HG02970 (cell line): ENCODE data around the gene MR1.

Experiments
- ATAC-seq: cut with Tn5 transposase; IDR thresholded peaks from one replicate; pipeline ENCODE4 v1.9.1; 2021; ENCODE audit warnings: mild to moderate bottlenecking, moderate library complexity, moderate number of reproducible peaks; ENCODE audit not compliant: unreplicated experiment, low FRiP score

MR1 gene

GRCh38 chr1:181061891-181062835, 28.4 kb downstream of the MR1 start:
- ATAC-seq, result peak; percentile 61

GRCh38 chr1:181062836-181063428, 29.1 kb downstream of the MR1 start:
- peak; percentile 44 for ATAC-seq

- ATAC-seq, result no peak
These were observed 30.3 kb downstream of the MR1 start for GRCh38 chr1:181064011-181064623.

- no peak for ATAC-seq
These were observed 30.9 kb downstream of the MR1 start for GRCh38 chr1:181064702-181065101.

GRCh38 chr1:181073638-181074037, 39.9 kb downstream of the MR1 start:
- no peak for ATAC-seq

- ATAC-seq, result no peak
These were observed 42.1 kb downstream of the MR1 start for GRCh38 chr1:181075766-181076350.

GRCh38 chr1:181076852-181077251, 43.1 kb downstream of the MR1 start:
- ATAC-seq, result no peak

- ATAC-seq, result no peak
These were observed 43.9 kb downstream of the MR1 start for GRCh38 chr1:181077576-181078242.

GRCh38 chr1:181079382-181079781, 45.6 kb downstream of the MR1 start:
- ATAC-seq, result no peak

- no peak for ATAC-seq
These were observed 46.1 kb downstream of the MR1 start for GRCh38 chr1:181079920-181080319.

- no peak for ATAC-seq
These were observed 46.8 kb downstream of the MR1 start for GRCh38 chr1:181080556-181080955.

- no peak for ATAC-seq
These were observed 47.6 kb downstream of the MR1 start for GRCh38 chr1:181081395-181081794.

GRCh38 chr1:181083842-181084605, 50.2 kb downstream of the MR1 start:
- no peak for ATAC-seq

- ATAC-seq, result no peak
These were observed 50.8 kb downstream of the MR1 start for GRCh38 chr1:181084606-181084969.

- ATAC-seq, result no peak
These were observed 52.3 kb downstream of the MR1 start for GRCh38 chr1:181086091-181086490.

GRCh38 chr1:181086926-181087325, 53.1 kb downstream of the MR1 start:
- ATAC-seq, result no peak

- ATAC-seq, result no peak
These were observed 53.7 kb downstream of the MR1 start for GRCh38 chr1:181087400-181087901.

- ATAC-seq, result peak; percentile 78
These were observed 54.6 kb downstream of the MR1 start, which contains the start of gene IER5 for GRCh38 chr1:181088079-181089016. TSS of gene IER5 (plus strand) at chr1:181088700. CDS start at chr1:181088903, 203 bp downstream.
